HG03139 (cell line): ENCODE measurements around the gene EPHX1.

Experiments
- ATAC-seq: cut with Tn5 transposase; IDR thresholded peaks from one replicate; pipeline ENCODE4 v1.9.1; 2021; ENCODE audit not compliant: unreplicated experiment

EPHX1 gene

GRCh38 chr1:225860107-225860506 lies 50.2 kb downstream of the EPHX1 start:
- no peak for ATAC-seq

DNA sequence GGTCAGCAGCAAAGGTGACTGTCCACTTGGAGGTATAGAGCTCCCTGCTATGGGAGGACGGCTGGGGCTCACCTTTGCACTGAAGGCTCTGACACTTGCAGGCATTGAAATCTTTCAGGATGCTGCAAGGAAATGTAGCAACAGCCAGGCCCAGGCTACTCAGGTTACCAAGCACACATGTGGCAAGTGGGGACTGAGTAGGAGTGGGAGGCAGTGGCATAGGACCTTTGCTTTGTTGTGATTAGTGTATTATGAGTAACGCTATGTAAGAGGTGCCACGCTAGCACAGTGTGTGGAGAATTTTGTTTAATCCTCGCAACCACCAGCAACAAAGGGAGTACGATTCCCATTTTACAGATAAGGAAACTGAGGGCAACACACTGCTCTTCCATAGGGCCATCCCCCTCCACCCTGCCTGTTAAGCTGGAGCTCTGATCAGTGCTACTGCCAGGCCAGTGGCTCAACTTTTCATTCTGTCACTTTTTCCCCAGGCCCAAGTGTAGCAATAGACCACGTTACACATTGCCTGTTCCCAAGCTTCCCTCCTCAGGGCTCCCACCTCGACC lies 51.0 kb downstream of the EPHX1 start:
- ATAC-seq: no peak

GRCh38 chr1:225861834-225862580 lies 52.1 kb downstream of the EPHX1 start:
- no peak for ATAC-seq

DNA sequence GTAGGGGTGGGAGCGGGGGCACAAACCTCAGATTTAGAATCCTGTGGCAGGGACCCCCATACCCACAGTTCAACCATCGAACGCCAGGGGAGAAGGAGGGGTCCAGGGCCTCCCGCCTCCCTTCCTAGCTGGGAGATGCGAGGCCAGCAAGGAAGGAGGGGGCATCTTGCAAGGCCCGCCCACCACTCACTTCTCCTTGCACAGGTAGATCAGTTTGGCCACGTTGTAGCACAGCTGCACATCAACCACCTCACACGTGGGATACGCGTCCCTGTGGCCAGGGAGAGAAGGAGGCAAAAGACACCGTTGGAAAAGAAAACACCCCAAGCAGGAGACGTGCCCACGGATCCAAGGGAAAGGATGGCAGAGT lies 52.6 kb downstream of the EPHX1 start:
- ATAC-seq: no peak

GRCh38 chr1:225863167-225863566 lies 53.2 kb downstream of the EPHX1 start:
- no peak for ATAC-seq

GRCh38 chr1:225865514-225865913 lies 55.6 kb downstream of the EPHX1 start:
- no peak for ATAC-seq

DNA sequence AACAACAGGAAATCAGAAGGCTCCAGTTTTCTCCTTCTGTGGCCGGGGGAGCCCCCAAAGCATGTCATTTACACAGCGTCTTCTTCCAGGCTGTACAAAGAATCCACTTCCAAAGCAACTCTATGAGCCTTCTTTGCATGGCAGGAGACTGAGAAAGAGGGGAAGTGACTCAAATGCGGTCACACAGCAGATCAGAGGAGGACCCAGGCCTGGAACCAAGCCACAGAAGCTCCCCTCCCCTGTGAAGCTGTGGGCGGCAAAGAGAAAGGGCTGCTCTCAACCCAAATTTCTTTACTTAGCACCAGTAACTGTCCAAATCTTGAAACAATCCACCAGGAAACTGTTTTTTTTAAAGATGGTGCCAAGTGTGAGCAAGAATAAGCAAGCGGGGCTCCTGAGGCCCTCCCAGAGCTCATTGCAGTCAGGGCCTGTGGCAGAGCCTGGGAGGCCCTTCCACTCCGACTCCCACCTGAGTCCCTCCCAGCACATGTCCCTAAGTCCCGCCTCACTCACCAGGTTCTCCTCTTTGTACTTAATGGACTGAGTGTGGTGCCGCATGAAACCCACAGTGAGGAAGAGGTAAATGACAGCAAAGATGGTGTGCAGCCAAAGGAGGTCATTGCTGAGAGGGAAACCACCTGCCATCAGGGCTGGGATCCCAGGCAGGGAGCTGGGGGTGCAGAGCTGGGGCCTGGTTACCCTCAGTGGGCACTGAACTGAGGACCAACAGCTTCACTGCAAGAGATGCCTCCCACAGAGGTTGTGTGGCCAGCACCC lies 56.3 kb downstream of the EPHX1 start:
- ATAC-seq: peak; percentile 68

DNA sequence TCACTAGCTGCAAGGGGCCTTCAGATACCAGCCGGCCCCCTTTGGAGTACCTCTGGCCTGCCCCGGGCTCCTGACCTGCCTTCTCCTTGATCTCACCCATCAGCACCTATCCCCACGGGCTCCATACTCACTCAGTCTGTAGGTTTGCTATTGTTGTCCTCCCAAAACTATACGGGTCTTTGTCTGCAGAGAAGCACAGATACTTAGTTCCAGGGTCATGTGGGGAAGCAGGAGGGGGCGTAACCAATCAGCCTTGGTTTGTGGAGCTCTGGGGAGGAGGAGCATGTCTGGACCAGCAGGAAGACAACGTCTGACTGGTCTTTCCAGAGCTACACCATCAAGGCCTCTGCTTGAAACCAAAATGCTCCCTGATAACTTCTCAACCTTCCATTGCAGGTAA lies 57.1 kb downstream of the EPHX1 start:
- ATAC-seq: no peak

DNA sequence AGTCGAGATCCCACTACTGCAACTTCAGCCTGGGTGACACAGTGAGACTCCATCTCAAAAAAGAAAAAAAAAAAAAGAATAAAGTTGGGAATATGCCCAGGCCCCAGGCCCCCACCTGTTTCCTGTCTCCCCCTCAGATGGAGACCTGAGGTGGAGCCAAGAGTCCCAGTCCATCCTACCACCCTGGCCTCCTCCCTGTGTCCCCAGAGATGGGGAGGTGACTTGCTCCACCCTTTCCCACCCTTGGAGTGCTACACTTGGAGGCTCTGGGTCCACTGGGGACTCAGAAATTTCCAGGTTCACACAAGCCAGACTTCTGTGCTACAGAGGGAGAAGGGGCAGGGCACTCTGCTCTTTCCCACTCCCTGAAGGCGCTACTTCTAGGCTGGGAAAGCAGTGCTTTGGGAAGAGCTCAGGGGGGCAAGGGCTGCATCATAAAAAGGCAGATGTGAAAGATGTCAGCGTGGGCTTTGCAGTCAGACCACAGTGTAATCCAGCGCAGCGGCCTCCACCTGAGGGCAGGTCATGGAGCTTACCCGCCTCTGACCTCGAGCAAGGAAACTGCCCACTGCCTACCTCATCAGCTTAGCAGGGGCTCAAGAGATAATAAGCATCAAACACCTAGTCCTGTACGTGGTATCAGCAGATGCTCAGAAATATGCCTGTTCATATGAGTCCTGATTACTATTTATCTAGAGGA lies 58.9 kb downstream of the EPHX1 start:
- ATAC-seq: no peak

DNA sequence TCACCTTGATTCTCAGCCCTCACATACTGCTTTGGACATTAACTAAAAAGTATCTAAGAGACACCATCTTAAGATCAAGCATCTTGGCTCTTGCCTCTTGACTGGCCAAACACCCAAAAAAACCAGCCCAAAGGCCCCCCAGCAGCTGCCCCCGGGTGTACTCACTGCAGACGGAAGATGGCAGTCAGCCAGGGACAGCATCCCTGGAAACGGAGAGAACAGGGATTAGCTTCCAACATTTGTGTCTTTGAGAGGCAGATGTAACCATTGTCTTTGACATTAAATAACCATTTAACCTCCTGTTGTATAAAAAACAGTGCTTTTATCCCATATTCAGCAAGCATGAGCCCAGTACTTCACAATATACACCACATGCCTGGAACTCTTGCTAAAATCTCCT lies 61.0 kb downstream of the EPHX1 start:
- ATAC-seq: no peak

GRCh38 chr1:225871359-225872074 lies 61.6 kb downstream of the EPHX1 start:
- ATAC-seq: no peak

DNA sequence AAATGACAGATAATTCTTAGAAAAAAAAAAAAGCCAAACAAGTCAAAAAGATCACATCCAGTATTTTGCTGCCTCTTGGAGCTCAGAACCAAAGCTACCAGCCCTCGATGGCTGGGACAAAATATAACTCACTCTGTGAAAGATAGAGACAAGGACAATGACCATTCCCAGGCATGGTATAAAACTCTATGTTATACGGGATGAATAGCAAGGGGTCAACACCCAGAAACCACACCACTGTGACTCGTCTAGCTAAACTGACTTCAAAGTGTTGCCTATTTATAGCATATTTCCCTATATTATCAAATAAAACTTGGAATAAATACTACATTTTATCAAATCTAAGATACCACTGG lies 62.1 kb downstream of the EPHX1 start:
- ATAC-seq: no peak

DNA sequence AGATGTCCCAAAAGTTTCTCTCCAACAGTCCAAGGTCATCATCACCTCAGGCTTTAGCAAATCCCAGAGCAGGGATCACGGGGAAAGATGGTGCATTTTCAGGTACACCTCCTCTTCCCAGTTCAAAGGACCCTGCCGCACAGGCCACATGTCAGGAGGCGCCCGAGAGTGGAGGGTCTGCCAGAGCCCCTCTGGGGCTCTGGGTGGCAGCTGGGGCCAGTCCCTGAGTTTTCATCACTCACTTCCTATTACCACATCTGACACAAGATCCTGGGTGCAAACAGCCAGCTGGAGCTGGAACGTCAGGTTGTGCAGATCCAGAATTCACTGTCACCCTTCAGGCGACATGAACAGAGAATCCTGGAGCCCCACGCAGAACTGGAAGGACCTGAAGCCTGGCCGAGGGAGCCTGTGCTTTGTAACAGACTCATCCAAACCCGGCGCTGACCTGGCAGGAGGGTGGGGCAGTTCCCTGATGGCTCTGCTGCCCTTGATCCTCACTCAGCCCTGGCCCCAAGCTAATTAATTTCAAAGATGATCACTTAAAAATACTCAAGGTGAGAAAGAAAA lies 63.4 kb downstream of the EPHX1 start:
- ATAC-seq: no peak

DNA sequence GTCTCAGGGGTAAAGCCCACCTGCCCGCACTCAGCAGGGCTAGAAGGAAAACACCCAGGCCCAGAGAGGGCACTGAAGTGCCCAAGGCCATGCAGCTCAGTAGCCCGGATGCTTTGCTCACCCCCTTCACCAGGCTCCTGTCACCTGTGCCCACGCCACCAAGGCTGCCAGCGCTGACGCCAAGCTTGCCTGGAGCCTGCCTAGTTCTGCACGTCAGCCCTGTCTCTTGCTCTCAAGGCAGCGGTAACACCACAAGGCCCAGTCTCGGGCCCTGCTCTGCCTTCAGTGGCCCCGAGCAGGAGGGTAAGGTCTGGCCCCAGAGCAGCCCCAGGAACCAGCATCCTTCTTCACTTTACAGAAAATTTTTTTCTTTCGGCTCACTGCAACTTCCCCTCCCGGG lies 64.5 kb downstream of the EPHX1 start:
- ATAC-seq: no peak

- no peak for ATAC-seq
These were observed 65.3 kb downstream of the EPHX1 start for GRCh38 chr1:225875044-225875815.

GRCh38 chr1:225876900-225877510 lies 67.1 kb downstream of the EPHX1 start:
- ATAC-seq: no peak

GRCh38 chr1:225877580-225877979 lies 67.7 kb downstream of the EPHX1 start:
- no peak for ATAC-seq

- ATAC-seq: no peak
These were observed 68.4 kb downstream of the EPHX1 start for GRCh38 chr1:225878282-225878681.

DNA sequence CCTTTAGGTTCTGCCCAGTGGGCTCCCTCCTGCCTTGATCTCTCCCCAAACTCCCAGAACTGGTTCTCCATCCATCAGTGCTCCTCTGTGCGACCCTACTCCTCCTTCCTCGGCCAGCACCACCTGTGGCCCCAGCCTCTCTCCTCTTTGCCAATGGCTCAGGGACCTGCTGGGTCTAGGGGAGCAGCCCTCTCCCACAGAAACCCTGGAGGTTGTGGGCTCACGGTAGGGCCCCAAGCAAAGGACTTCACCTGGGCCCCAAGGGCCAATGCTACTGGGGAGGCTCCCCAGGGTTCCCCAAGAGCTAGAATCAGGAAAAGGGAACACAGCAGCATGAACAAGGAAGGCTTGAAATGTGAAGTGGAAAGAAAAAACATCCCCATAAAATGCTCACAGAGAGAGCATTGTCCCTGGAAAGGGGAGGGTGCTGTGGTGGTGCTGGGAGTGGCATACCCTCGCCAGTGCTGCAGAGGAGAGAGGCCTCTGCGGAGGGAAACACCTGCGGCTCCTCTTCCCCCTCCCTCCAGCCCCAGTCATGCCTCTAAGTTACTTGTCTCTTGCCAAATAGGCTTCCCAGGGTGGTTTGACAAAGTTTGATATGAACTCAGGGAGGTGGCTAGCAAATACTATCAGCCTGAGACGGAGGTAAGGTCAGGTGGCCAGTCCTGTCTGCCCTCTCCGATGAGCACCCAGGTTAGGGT lies 69.7 kb downstream of the EPHX1 start:
- ATAC-seq: no peak
